Activated CD4-positive, alpha-beta T cell treated with anti-CD3 and anti-CD28 coated beads for 36 hours (primary cell): ENCODE results near the gene KRTAP5-2. TPM values are rescaled to one million over a fixed set of nuclear protein-coding genes. Genes with fewer than 3 reads are reported as not detected.
A peak's percentile ranks its signal among the peaks of the same experiment; 100 is the strongest.
"Not testable (repeated sequence)": the region's sequence is repeated elsewhere in the genome, so short reads cannot be mapped to it uniquely, and the experiment has no call there.

ENCODE experiments used
- ATAC-seq: fragments of 200-7000 bp; cut with Tn5 transposase; one replicate; pipeline ENCODE4 v1.10.0; 2021; ENCODE audit warnings: mild to moderate bottlenecking, moderate library complexity
- CTCF ChIA-PET: fragments of 350-600 bp; sonication (Branson Sonifier 250); formaldehyde crosslinking; loops from one replicate; lab custom pipeline; 2021; ENCODE audit warnings: antibody characterized with exemption; lab: Charles Lee
- POLR2A ChIA-PET: fragments of 350-600 bp; sonication (Branson Sonifier 250); formaldehyde crosslinking; loops from one replicate; lab custom pipeline; 2021; ENCODE audit warnings: antibody characterized with exemption, inconsistent platforms; lab: Charles Lee
- DNase-seq: peaks from one replicate; pipeline ENCODE4 v3.0.0-alpha.2; 2020
- H3K27ac Mint-ChIP-seq: one replicate; pipeline ENCODE4 v1.8.0; 2021; ENCODE audit warnings: mixed read lengths
- H3K27me3 Mint-ChIP-seq: one replicate; pipeline ENCODE4 v1.8.0; 2021; ENCODE audit warnings: mixed read lengths
- H3K36me3 Mint-ChIP-seq: one replicate; pipeline ENCODE4 v1.8.0; 2021; ENCODE audit warnings: low read depth, mixed read lengths
- H3K4me1 Mint-ChIP-seq: one replicate; pipeline ENCODE4 v1.8.0; 2021; ENCODE audit warnings: mixed read lengths
- H3K4me3 Mint-ChIP-seq: one replicate; pipeline ENCODE4 v1.8.0; 2021; ENCODE audit warnings: mild to moderate bottlenecking, moderate library complexity, mixed read lengths
- H3K9me3 Mint-ChIP-seq: one replicate; pipeline ENCODE4 v1.8.0; 2021; ENCODE audit warnings: low read depth, mixed read lengths
- intact Hi-C, 2 experiments: fragments of 100-400 bp; cut with DNase I in 1 of 2; cut with micrococcal nuclease in 1 of 2; formaldehyde crosslinking; loops; one replicate each; pipeline versions ENCODE4 v1.14.2 to v1.15.1; 2022 to 2024; cut with DNase I, micrococcal nuclease
- total RNA-seq, 2 experiments: library from RNA; stranded (reverse); gene quantifications; one replicate each; pipeline ENCODE4 v1.2.3, GENCODE V29; 2021

Gene KRTAP5-2
- total RNA-seq, 2 experiments from 2014 or later, result not detected

DNA sequence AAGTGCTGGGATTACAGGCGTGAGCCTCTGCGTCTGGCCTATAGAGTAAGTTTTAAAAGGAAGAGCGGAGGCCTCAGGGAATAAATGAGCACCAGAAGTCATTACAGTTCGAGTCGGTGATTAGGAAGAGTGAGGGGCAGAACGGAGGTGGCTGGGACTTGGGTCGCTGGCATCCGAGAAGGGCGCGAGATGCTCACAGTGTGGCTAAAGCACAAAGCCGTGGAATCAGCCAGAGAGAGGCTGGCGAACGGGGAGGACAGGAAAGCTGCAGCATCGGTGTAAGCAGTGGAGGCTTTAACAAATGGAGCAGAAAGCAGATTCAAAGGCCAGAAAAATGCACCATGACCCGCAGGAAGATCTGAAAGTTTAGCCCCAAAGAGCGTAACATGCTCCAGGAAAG is 26.5 kb upstream of the KRTAP5-2 start:
- ChIA-PET POLR2A (no interaction called here), CTCF (no interaction called here)
- intact Hi-C loops, result no loop called here
- no peaks in the 10 kb centered on the region for H3K36me3 Mint-ChIP-seq
- no peak overlapping the region for H3K4me3 Mint-ChIP-seq
- H3K9me3 Mint-ChIP-seq, result no peaks in the 10 kb centered on the region
- no peak for DNase-seq
- H3K4me1 Mint-ChIP-seq, result peaks cover 4% of the 10 kb centered on the region
- no peak for ATAC-seq
- no peak overlapping the region for H3K27ac Mint-ChIP-seq
- peaks cover 10% of the 10 kb centered on the region for H3K27me3 Mint-ChIP-seq

DNA sequence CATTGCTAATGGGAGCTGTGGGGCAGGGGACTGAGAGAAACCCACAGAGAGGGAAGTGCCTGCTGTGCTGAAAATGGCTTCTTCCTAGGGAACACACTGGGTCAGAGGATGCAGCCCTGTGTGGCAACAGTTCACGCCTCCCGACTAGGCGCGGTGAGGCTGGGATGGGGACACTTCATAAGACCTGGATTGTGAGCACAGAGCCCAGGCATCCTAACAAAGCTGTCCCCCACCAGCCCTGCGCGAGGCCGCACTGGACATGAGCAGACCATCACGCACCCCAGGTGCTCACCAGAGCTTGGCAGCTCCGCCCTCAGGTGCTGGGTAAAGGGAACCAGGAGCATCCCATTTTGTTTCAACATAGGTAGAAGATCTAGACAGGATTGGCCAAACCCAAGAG is 25.6 kb upstream of the KRTAP5-2 start:
- peaks cover 5% of the 10 kb centered on the region for H3K4me1 Mint-ChIP-seq
- ATAC-seq (no peak), DNase-seq (no peak)
- no peak overlapping the region for H3K27ac Mint-ChIP-seq
- H3K36me3 Mint-ChIP-seq, result no peaks in the 10 kb centered on the region
- CTCF ChIA-PET, result interaction anchor here (0.7 kb wide), 1 partner anchor 134 kb away, joined by 4 read pairs; no protein-coding TSS in a partner anchor
- intact Hi-C loops, result no loop called here
- H3K27me3 Mint-ChIP-seq, result peaks cover 5% of the 10 kb centered on the region
- POLR2A ChIA-PET, result no interaction called here
- H3K9me3 Mint-ChIP-seq, result no peaks in the 10 kb centered on the region
- H3K4me3 Mint-ChIP-seq, result no peak overlapping the region

DNA sequence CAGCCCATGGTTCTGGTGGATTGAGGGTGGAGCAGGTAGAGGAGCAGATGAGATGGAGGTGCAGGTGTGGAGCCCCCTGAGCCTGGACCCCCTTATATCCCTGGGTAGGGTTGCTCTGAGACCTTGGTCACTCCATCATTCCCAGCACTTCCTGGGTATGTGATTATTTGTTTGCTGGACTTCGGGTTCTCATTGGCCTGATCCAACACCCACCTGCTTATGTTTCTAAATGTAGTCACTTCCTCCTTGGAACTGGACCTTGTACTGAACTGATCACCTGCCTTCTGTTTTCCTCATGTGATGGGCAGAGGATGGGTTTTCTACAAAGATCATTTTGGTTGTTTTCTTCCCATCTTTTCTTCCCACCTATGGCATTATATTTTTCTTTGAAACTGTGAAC is 24.0 kb upstream of the KRTAP5-2 start, which contains the start of gene KRTAP5-4:
KRTAP5-4 (minus strand) TSS at position 53 of the 400 bp plus-strand sequence; CDS start at position 8, 45 bp downstream.
- H3K4me3 Mint-ChIP-seq, result no peak within 1 kb of the TSS
- no peak for DNase-seq
- no peaks in the 10 kb centered on the region for H3K9me3 Mint-ChIP-seq
- H3K27ac Mint-ChIP-seq, result no peak within 1 kb of the TSS
- intact Hi-C loops, result no loop called here
- H3K4me1 Mint-ChIP-seq, result peaks cover 5% of the 10 kb centered on the region
- no peaks in the 10 kb centered on the region for H3K36me3 Mint-ChIP-seq
- ATAC-seq, result no peak
- ChIA-PET CTCF (no interaction called here), POLR2A (no interaction called here)
- H3K27me3 Mint-ChIP-seq, result peaks cover 5% of the 10 kb centered on the region

DNA sequence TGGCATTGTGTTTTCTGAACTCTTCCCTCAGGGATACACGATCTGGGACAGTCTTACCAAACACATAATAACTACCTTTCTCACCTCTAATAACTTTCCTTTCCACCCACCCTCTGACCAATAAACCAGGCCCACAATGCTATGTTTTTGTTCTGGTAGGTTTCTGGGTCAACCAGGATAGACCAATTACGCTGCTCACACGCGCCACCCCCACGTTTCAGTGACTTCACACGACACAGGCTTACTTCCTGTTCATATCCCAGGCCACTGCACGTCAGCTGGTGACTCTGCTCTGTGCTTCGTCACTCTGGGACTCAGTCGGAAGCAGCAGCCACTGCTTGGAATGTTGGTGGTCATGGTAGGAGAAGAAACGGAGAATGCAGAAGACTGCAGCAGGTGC is 21.4 kb upstream of the KRTAP5-2 start:
- H3K4me3 Mint-ChIP-seq, result no peak overlapping the region
- POLR2A ChIA-PET, result no interaction called here
- peak; percentile 54 for DNase-seq

DNA sequence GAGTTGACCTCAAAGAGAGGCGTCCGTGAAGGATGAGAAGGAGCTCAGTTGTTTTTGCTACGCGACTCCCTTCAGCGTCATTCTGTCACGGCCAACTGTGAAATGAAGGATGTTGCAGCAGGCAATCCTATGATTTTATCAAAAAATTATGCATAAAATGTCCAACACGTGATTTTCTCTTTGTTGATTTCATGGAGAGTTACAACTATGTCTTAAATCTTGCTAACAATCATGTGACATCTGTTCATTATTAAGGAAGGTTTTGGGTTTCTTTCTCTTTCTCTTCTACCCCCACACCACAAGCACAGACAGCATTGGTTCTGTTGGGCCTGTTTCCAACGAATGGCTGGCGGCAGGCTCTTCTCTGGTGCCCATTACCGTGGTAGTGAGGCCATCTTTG is 20.1 kb upstream of the KRTAP5-2 start:
- no peaks in the 10 kb centered on the region for H3K36me3 Mint-ChIP-seq
- CTCF ChIA-PET, result interaction anchor here (1.5 to 1.6 kb wide), 2 partner anchors 13 to 28 kb away, joined by 3 to 7 read pairs; no protein-coding TSS in a partner anchor
- H3K27me3 Mint-ChIP-seq, result peaks cover 17% of the 10 kb centered on the region
- no peak overlapping the region for H3K27ac Mint-ChIP-seq
- H3K4me3 Mint-ChIP-seq, result no peak overlapping the region
- H3K4me1 Mint-ChIP-seq, result peaks cover 5% of the 10 kb centered on the region
- ATAC-seq, result no peak
- DNase-seq, result no peak
- POLR2A ChIA-PET, result no interaction called here
- no peaks in the 10 kb centered on the region for H3K9me3 Mint-ChIP-seq
- intact Hi-C loops, result no loop called here

More for the DNA sequence above, 21.4 kb upstream of the KRTAP5-2 start:
- ATAC-seq, result peak; percentile 93
- Mint-ChIP-seq H3K27ac (no peak overlapping the region), H3K4me1 (peaks cover 5% of the 10 kb centered on the region), H3K36me3 (no peaks in the 10 kb centered on the region), H3K9me3 (no peaks in the 10 kb centered on the region), H3K27me3 (peaks cover 15% of the 10 kb centered on the region)
- CTCF ChIA-PET, result interaction anchor here (0.7 to 1.5 kb wide), 5 partner anchors 10 to 44 kb away, joined by 3 to 5 read pairs (median 3); partner anchors contain the start of gene KRTAP5-5
- intact Hi-C loops, result no loop called here

DNA sequence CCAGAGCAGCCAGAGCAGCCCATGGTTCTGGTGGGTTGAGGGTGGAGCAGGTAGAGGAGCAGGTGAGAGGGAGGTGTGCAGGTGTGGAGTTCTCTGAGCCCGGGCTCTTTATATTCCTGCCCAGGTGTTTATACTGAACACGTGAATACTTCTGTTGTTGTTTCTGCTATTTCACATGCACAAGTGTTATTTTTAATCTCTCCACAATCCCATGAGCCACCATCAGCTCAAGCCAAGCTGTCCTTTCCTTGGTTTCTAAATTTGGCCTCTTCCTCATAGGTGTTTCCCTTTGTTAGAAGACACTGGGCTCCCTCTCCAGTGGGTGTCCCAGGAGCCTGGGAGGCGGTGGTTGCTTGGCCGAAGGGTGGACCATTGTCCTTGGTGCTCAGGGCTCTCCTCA is 10.3 kb upstream of the KRTAP5-2 start, which contains the start of gene KRTAP5-3:
KRTAP5-3 (minus strand) TSS at position 101 of the 400 bp plus-strand sequence; CDS start at position 23, 78 bp downstream.
- intact Hi-C loops, result no loop called here
- no peak for ATAC-seq
- Mint-ChIP-seq H3K4me1 (peaks cover 7% of the 10 kb centered on the region), H3K27ac (no peak within 1 kb of the TSS), H3K4me3 (no peak within 1 kb of the TSS), H3K9me3 (no peaks in the 10 kb centered on the region), H3K27me3 (peaks cover 18% of the 10 kb centered on the region), H3K36me3 (no peaks in the 10 kb centered on the region)
- ChIA-PET CTCF (interaction anchor here (0.5 to 1.5 kb wide), 3 partner anchors 11 to 20 kb away, joined by 3 to 5 read pairs (median 3); no protein-coding TSS in a partner anchor), POLR2A (interaction anchor here (0.6 kb wide), 1 partner anchor 9 kb away, joined by 3 read pairs; no protein-coding TSS in a partner anchor)
- no peak for DNase-seq

DNA sequence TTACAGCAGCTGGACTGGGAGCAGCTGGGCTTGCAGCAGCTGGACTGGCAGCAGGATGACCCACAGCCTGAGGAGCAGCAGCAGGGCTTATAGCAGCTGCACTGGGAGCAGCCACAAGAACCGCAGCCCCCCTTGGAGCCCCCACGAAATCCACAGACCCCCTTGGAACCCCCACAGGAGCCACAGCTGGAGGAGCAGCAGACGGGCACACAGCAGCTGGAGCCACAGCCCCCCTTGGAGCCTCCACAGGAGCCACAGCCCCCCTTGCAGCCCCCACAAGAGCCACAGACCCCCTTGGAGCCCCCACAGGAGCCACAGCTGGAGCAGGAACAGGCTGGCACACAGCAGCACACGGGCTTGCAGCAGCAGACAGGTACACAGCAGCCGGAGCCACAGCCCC is 9.8 kb upstream of the KRTAP5-2 start:
- ChIA-PET POLR2A (interaction anchor here (0.6 kb wide), 1 partner anchor 10 kb away, joined by 3 read pairs; no protein-coding TSS in a partner anchor), CTCF (interaction anchor here (0.5 to 1.5 kb wide), 2 partner anchors 10 to 20 kb away, joined by 3 to 5 read pairs; no protein-coding TSS in a partner anchor)
- H3K27ac Mint-ChIP-seq, DNase-seq, intact Hi-C loops, H3K4me1 Mint-ChIP-seq, H3K9me3 Mint-ChIP-seq, H3K36me3 Mint-ChIP-seq, ATAC-seq, H3K4me3 Mint-ChIP-seq: not testable (repeated sequence)
- H3K27me3 Mint-ChIP-seq, result peaks cover 23% of the 10 kb centered on the region

DNA sequence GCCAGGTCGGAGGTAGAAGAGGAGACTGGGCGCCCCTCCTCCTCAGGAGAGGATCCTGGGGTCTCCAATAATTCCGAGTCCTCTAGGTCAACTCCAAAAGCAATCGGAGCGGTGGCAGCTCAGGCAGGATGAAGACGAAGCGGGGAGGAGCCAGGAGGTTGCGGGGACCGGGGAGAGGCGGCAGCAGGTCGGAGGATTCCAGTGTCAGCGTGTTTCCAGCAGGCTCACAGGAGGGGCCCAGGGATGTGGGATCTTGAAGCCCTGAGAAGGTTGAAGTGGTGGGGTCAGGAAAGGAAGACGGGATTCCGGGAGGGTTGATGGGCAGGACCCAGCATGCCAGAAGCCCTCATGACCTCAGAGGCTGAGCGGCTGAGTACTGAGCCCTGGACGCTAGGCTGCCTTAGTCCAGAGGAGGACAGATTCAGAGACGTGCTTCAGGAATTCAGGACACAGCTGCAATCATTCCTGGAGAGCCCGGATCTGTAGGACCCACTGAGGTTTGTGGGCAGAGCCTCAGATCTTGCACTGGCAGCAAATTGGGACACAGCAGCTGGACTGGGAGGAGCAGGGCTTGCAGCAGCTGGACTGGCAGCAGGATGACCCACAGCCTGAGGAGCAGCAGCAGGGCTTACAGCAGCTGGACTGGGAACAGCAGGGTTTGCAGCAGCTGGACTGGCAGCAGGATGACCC is 9.2 kb upstream of the KRTAP5-2 start:
- H3K4me3 Mint-ChIP-seq, H3K27ac Mint-ChIP-seq, CTCF ChIA-PET, H3K36me3 Mint-ChIP-seq, ATAC-seq, DNase-seq, H3K4me1 Mint-ChIP-seq, intact Hi-C loops, POLR2A ChIA-PET, H3K9me3 Mint-ChIP-seq: not testable (repeated sequence)
- H3K27me3 Mint-ChIP-seq, result peaks cover 23% of the 10 kb centered on the region

DNA sequence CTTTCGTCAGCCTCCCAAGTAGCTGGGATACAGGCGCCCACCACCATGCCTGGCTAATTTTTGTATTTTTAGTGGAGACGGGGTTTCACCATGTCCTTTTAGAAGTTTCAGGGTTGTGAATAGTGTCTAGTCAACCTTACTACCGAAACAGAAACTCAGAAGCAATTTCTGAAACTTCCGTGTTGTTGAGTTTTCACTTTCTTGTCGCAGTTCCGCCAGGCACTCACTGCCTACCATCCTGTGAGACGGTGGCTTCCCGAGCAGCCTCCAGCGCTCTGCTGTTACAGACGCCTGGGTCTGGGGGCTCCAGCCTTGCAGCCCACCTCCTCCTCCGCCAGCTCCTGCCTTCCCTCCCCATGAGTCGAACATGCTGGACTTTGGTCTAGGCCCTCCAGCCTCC is 7.8 kb upstream of the KRTAP5-2 start:
- H3K4me3 Mint-ChIP-seq, H3K4me1 Mint-ChIP-seq, H3K9me3 Mint-ChIP-seq, intact Hi-C loops, H3K27ac Mint-ChIP-seq, CTCF ChIA-PET, H3K36me3 Mint-ChIP-seq: not testable (repeated sequence)
- ATAC-seq (peak; percentile 84), DNase-seq (peak; percentile 46)
- POLR2A ChIA-PET, result interaction anchor here (0.6 kb wide), 1 partner anchor 145 kb away, joined by 4 read pairs; no protein-coding TSS in a partner anchor
- H3K27me3 Mint-ChIP-seq, result peaks cover 28% of the 10 kb centered on the region

DNA sequence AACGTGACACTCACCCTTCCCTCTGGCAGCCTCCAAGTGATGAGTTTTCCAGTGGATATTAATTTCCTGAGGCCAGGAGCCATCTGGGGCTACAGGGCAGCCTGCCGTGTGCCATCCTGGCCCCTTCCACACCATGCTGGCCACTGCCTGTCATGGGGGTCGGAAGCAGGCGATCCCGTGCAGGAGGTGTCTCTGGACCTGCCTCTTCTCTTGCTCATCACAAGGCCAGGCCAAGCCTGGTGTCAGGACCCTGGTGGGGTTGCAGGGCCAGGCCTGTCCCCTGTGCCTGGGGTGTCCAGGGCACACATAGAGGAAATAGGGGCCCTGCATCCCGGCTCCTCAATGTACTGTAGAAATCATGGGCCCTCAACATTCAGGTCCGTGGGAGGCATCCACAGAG is 6.6 kb upstream of the KRTAP5-2 start:
- ChIA-PET POLR2A (no interaction called here), CTCF (no interaction called here)
- H3K27ac Mint-ChIP-seq, result no peak overlapping the region
- no peaks in the 10 kb centered on the region for H3K36me3 Mint-ChIP-seq
- peaks cover 29% of the 10 kb centered on the region for H3K27me3 Mint-ChIP-seq
- H3K4me3 Mint-ChIP-seq, result no peak overlapping the region
- H3K9me3 Mint-ChIP-seq, result no peaks in the 10 kb centered on the region
- no peak for DNase-seq
- H3K4me1 Mint-ChIP-seq, result peaks cover 7% of the 10 kb centered on the region
- intact Hi-C loops, result no loop called here
- no peak for ATAC-seq

DNA sequence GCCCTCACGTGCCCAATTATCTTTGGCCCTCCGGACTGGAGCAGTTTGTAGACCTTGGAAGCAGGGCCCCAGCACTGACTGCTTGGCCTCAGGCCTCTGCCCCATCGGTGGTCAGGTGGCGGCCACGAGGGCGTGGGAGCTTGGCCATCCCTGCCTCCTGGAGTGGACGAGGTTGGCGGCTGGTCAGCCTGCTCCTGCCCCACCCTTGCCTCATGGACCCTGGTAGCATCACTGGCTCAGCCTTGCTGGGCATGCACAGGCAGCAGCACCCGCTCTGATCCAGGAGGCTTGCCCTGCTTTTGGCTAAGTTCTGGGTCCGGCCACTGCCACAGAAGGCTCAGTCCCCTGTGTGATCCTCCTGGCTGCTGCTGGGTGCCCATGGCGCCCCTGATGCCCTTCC is 6.1 kb upstream of the KRTAP5-2 start:
- Mint-ChIP-seq H3K4me3 (no peak overlapping the region), H3K36me3 (no peaks in the 10 kb centered on the region), H3K9me3 (no peaks in the 10 kb centered on the region), H3K27me3 (peaks cover 32% of the 10 kb centered on the region), H3K27ac (no peak overlapping the region), H3K4me1 (peaks cover 7% of the 10 kb centered on the region)
- intact Hi-C loops, result no loop called here
- CTCF ChIA-PET, result no interaction called here
- POLR2A ChIA-PET, result no interaction called here
- DNase-seq, result no peak
- no peak for ATAC-seq

DNA sequence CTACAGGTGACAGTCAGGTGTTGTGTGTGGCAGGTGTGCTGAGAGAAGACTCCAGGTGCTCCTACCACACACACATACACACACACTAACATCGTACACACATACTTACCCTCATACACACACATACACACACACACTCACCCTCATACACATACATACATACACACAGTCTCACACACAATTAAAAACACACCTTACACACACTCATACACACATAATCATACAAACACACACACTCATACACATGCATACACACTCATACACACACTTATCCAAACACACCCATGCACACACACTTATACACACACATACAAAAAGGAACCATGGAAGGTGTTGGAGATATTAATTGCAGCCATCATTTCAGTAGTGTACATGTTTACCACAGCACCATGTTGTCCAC is 5.5 kb upstream of the KRTAP5-2 start:
- intact Hi-C loops, result no loop called here
- Mint-ChIP-seq H3K36me3 (no peaks in the 10 kb centered on the region), H3K9me3 (no peaks in the 10 kb centered on the region), H3K4me3 (no peak overlapping the region), H3K27ac (no peak overlapping the region), H3K27me3 (peaks cover 36% of the 10 kb centered on the region), H3K4me1 (peaks cover 7% of the 10 kb centered on the region)
- DNase-seq, result no peak
- POLR2A ChIA-PET, result no interaction called here
- no peak for ATAC-seq
- CTCF ChIA-PET, result no interaction called here
